Mucosa of descending colon (tissue), 3 donors: ENCODE measurements around the gene PUS3. TPM values are rescaled to one million over a fixed set of nuclear protein-coding genes. Genes with fewer than 3 reads are reported as not detected.

Source experiments
- ATAC-seq: fragments of 200-7000 bp; cut with Tn5 transposase; one replicate; pipeline ENCODE4 v1.9.1; 2020; ENCODE audit warnings: mild to moderate bottlenecking, moderate library complexity
- DNase-seq, 3 donors: peaks; one replicate each; pipeline ENCODE4 v3.0.0-alpha.2; 2020
- H3K36me3 ChIP-seq: fragments of 200-600 bp; one replicate; pipeline ENCODE4 v1.8.0; 2021; ENCODE audit warnings: low read depth, mild to moderate bottlenecking
- H3K4me1 ChIP-seq: fragments of 200-600 bp; one replicate; pipeline ENCODE4 v1.8.0; 2021; ENCODE audit warnings: low read depth, mild to moderate bottlenecking
- H3K4me3 ChIP-seq: fragments of 200-600 bp; one replicate; pipeline ENCODE4 v1.8.0; 2021; ENCODE audit warnings: mild to moderate bottlenecking
- H3K9me3 ChIP-seq: fragments of 200-600 bp; one replicate; pipeline ENCODE4 v1.8.0; 2021; ENCODE audit warnings: mild to moderate bottlenecking
- CTCF ChIP-seq: fragments of 200-600 bp; IDR thresholded peaks from one replicate; pipeline ENCODE4 v1.8.0; 2022; ENCODE audit warnings: antibody characterized with exemption, mild to moderate bottlenecking
- intact Hi-C, 2 donors: fragments of 100-400 bp; cut with DNase I in 1 of 2; cut with micrococcal nuclease in 1 of 2; formaldehyde crosslinking; loops; one replicate each; pipeline versions ENCODE4 v1.11.0 to v1.11.1; 2022; cut with DNase I, micrococcal nuclease
- total RNA-seq, 3 donors: library from RNA; stranded (reverse); fragmentation: NEBNext Ultra II Directional in 2 of 3; extraction: Animal tissue kit (Norgen Biotek cat#: 25700) in 2 of 3; gene quantifications; one replicate each; pipeline versions ENCODE4 v1.2.1 to v1.2.4, GENCODE V29; 2021 to 2023
- donor health status: DM: no; HTN: no; CAD: no; lungs with moderate emphysema.
- donor health status: DM: no; HTN: no; CAD: no.
- donor health status: DM: no; HTN: yes; CAD: no.

PUS3 gene
- total RNA-seq, 3 donors from 2014 or later: 5.4 to 13.0 (median 7.6) TPM

GRCh38 chr11:125935618-125936199, 32.7 kb upstream of the PUS3 start:
- intact Hi-C loops: no loop called here
- no peaks in the 10 kb centered on the region for H3K9me3 ChIP-seq
- DNase-seq: no peak

DNA sequence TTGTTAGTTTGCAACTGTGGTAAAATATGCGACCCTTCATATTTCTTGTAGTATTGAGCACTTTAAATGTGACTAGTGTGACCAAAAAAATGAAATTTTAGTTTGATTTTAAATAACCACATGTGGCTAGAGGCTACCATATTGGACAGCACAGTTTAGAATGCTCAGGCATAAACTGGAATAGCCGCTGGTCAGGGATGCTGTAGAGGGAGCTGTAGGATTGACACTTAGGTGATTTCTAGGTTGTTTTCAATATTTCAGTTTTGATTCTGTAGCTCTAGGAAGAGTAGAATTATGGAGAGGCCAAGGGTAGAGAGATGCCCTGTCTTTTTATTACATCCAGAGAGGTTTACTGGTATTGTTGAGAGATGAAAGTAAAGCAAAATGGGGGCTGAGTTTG, 32.0 kb upstream of the PUS3 start:
- ATAC-seq: no peak
- H3K36me3 ChIP-seq: no peaks in the 10 kb centered on the region
- intact Hi-C loops: no loop called here
- no peak for TF ChIP-seq CTCF
- no peaks in the 10 kb centered on the region for H3K9me3 ChIP-seq
- H3K4me3 ChIP-seq: no peak overlapping the region
- no peak for DNase-seq
- H3K4me1 ChIP-seq: no peaks in the 10 kb centered on the region

More at GRCh38 chr11:125935618-125936199, 32.7 kb upstream of the PUS3 start:
- Histone ChIP-seq H3K4me3 (no peak overlapping the region), H3K36me3 (no peaks in the 10 kb centered on the region), H3K4me1 (no peaks in the 10 kb centered on the region)
- ATAC-seq: no peak
- no peak for TF ChIP-seq CTCF

DNA sequence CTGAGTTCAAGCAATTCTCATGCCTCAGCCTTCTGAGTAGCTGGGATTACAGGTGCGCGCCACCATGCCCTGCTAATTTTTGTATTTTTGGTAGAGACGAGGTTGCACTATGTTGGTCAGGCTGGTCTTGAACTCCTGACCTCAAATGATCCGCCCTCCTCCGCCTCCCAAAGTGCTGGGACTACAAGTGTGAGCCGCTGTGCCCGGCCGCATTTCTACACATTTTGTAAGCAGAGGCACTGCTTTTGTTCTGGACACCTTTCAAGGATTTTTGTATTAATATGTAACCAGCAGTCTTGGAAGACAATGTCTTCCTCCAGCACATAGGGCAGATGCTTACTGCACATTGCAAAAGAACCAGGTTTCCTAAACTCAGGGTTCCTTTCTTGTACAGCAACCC, 31.5 kb upstream of the PUS3 start:
- H3K4me1 ChIP-seq: no peaks in the 10 kb centered on the region
- no peaks in the 10 kb centered on the region for H3K9me3 ChIP-seq
- DNase-seq (no peak), ATAC-seq (no peak)
- H3K36me3 ChIP-seq: no peaks in the 10 kb centered on the region
- no peak overlapping the region for H3K4me3 ChIP-seq
- intact Hi-C loops: no loop called here
- no peak for TF ChIP-seq CTCF

DNA sequence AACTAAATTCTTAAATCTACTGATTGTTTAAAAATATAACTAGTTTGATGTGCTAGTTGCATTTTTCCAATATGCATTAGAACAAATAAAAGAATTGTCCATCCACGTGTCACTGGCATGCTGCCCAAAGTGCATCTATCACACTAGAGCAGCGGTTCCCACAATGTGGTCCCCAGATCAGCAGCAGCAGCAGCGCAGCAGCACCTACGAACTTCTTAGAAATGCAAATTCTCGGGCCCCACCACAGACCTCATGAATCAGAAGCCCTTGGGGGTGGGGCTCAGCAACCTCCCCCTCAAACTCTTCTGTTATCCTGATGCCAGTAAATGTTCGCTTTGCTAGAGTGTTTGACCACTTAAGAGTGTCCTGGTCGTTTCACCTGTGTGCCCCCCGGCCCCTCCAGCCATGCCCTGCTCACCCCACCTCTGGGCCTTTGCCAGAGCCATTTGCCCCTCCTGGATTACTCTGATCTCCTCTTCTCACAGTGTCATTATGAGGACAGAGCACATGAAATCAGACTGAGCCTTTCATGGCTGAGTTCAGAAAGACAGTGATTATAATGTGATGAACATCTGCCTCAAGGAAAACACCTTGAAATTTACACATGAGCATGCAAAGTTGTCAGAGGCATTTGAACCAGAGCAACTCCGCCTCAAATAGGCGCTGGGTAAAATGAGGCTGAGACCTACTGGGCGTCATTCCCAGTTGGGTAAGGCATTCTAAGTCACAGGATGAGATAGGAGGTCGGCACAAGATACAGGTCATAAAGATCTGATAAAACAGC, 30.2 kb upstream of the PUS3 start:
- no peaks in the 10 kb centered on the region for H3K36me3 ChIP-seq
- no peaks in the 10 kb centered on the region for H3K4me1 ChIP-seq
- ATAC-seq (no peak), DNase-seq (no peak)
- H3K9me3 ChIP-seq: no peaks in the 10 kb centered on the region
- no peak overlapping the region for H3K4me3 ChIP-seq
- intact Hi-C loops: no loop called here
- TF ChIP-seq CTCF: no peak

GRCh38 chr11:125932301-125932700, 29.3 kb upstream of the PUS3 start:
- Histone ChIP-seq H3K4me3 (no peak overlapping the region), H3K9me3 (no peaks in the 10 kb centered on the region), H3K4me1 (no peaks in the 10 kb centered on the region), H3K36me3 (no peaks in the 10 kb centered on the region)
- ATAC-seq: no peak
- no peak for DNase-seq
- intact Hi-C loops: no loop called here
- TF ChIP-seq CTCF: no peak
